Activated CD4-positive, alpha-beta T cell treated with anti-CD3 and anti-CD28 coated beads for 36 hours (primary cell): ENCODE measurements around the gene TMEM119. TPM values are rescaled to one million over a fixed set of nuclear protein-coding genes. Genes with fewer than 3 reads are reported as not detected.

Experiments used
- ATAC-seq: fragments of 200-7000 bp; cut with Tn5 transposase; one replicate; pipeline ENCODE4 v1.10.0; 2021; ENCODE audit warnings: mild to moderate bottlenecking, moderate library complexity
- CTCF ChIA-PET: fragments of 350-600 bp; sonication (Branson Sonifier 250); formaldehyde crosslinking; loops from one replicate; lab custom pipeline; 2021; ENCODE audit warnings: antibody characterized with exemption; lab: Charles Lee
- POLR2A ChIA-PET: fragments of 350-600 bp; sonication (Branson Sonifier 250); formaldehyde crosslinking; loops from one replicate; lab custom pipeline; 2021; ENCODE audit warnings: antibody characterized with exemption, inconsistent platforms; lab: Charles Lee
- DNase-seq: peaks from one replicate; pipeline ENCODE4 v3.0.0-alpha.2; 2020
- H3K27ac Mint-ChIP-seq: one replicate; pipeline ENCODE4 v1.8.0; 2021; ENCODE audit warnings: mixed read lengths
- H3K27me3 Mint-ChIP-seq: one replicate; pipeline ENCODE4 v1.8.0; 2021; ENCODE audit warnings: mixed read lengths
- H3K36me3 Mint-ChIP-seq: one replicate; pipeline ENCODE4 v1.8.0; 2021; ENCODE audit warnings: low read depth, mixed read lengths
- H3K4me1 Mint-ChIP-seq: one replicate; pipeline ENCODE4 v1.8.0; 2021; ENCODE audit warnings: mixed read lengths
- H3K4me3 Mint-ChIP-seq: one replicate; pipeline ENCODE4 v1.8.0; 2021; ENCODE audit warnings: mild to moderate bottlenecking, moderate library complexity, mixed read lengths
- H3K9me3 Mint-ChIP-seq: one replicate; pipeline ENCODE4 v1.8.0; 2021; ENCODE audit warnings: low read depth, mixed read lengths
- intact Hi-C, 2 experiments: fragments of 100-400 bp; cut with DNase I in 1 of 2; cut with micrococcal nuclease in 1 of 2; formaldehyde crosslinking; loops; one replicate each; pipeline versions ENCODE4 v1.14.2 to v1.15.1; 2022 to 2024; cut with DNase I, micrococcal nuclease
- total RNA-seq, 2 experiments: library from RNA; stranded (reverse); gene quantifications; one replicate each; pipeline ENCODE4 v1.2.3, GENCODE V29; 2021

Gene TMEM119
- total RNA-seq, 2 experiments from 2014 or later = 0.21 to 0.28 TPM

DNA sequence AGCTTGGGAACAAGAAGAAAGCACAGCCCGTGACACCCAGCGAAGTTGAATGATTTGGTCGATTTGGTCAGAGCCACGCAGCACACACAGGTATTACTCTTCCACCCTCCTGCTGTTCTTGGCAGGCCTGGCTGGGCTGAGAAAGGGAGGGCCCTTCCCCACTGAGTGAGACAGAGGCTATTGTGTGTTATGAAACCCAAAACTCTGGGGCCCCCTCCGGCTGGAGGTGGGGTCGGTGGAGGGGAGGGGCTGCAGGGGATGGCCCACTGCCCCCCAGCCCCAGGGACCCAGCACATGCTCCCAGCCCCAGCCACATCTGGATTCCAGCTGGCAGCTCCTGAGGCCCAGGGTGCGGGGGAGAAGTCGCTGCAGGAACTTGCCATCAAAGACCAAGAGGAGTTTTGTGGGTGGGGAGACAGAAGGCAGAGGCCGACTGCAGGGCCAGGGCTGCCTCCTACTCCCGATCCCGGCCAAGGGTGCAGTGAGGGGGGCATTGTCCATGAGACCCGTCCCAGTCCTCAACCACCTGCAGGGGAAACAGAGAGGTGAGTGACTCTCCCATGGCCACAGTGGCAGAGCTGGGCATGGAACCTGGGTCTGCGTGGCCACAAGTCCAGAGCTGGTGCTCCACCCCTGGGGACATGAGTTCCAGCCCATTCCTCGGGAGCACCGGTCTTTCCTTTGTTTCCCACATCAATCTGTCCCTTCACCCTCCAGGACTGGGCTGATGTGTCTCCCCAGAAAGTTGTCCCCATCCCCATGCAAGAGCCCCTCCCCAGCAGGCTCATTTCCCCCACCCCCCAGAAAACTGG is 8.7 kb downstream of the TMEM119 start:
- no peaks in the 10 kb centered on the region for H3K4me1 Mint-ChIP-seq
- H3K27ac Mint-ChIP-seq = no peak overlapping the region
- no peaks in the 10 kb centered on the region for H3K27me3 Mint-ChIP-seq
- DNase-seq (no peak), ATAC-seq (no peak)
- no peaks in the 10 kb centered on the region for H3K36me3 Mint-ChIP-seq
- H3K4me3 Mint-ChIP-seq = no peak overlapping the region
- ChIA-PET CTCF (interaction anchor here (0.5 kb wide), 1 partner anchor 510 kb away, joined by 3 read pairs; no protein-coding TSS in a partner anchor), POLR2A (no interaction called here)
- intact Hi-C loops = no loop called here
- H3K9me3 Mint-ChIP-seq = no peaks in the 10 kb centered on the region

GRCh38 chr12:108587826-108588225 is 10.1 kb downstream of the TMEM119 start:
- Mint-ChIP-seq H3K9me3 (no peaks in the 10 kb centered on the region), H3K36me3 (no peaks in the 10 kb centered on the region), H3K4me3 (no peak overlapping the region), H3K27me3 (no peaks in the 10 kb centered on the region), H3K27ac (no peak overlapping the region), H3K4me1 (no peaks in the 10 kb centered on the region)
- no peak for ATAC-seq
- intact Hi-C loops = no loop called here
- CTCF ChIA-PET = no interaction called here
- POLR2A ChIA-PET = no interaction called here
- no peak for DNase-seq

DNA sequence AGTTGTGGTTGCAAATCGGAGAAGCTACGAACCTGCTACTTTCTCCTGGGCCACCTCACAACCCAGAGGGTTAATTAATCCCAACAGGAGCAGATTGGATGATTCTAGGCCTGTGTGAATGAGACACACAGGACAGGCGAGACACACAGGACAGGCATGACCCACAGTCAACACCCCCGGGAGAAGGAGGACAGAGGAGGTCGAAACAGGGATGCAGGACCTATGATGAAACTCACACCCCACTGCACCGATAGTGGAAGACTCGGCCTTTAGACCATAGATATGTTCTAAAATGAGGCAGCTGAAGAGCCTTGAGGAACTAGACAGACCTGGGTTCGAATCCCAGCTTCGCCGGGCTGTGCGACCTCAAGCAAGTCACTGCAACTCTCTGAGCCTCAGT is 11.6 kb downstream of the TMEM119 start:
- no peaks in the 10 kb centered on the region for H3K9me3 Mint-ChIP-seq
- no peak overlapping the region for H3K4me3 Mint-ChIP-seq
- intact Hi-C loops = no loop called here
- DNase-seq (no peak), ATAC-seq (no peak)
- no peaks in the 10 kb centered on the region for H3K4me1 Mint-ChIP-seq
- ChIA-PET CTCF (no interaction called here), POLR2A (no interaction called here)
- H3K27me3 Mint-ChIP-seq = no peaks in the 10 kb centered on the region
- no peaks in the 10 kb centered on the region for H3K36me3 Mint-ChIP-seq
- H3K27ac Mint-ChIP-seq = no peak overlapping the region

GRCh38 chr12:108585864-108586263 is 12.0 kb downstream of the TMEM119 start:
- DNase-seq (no peak), ATAC-seq (no peak)
- Mint-ChIP-seq H3K27ac (no peak overlapping the region), H3K27me3 (no peaks in the 10 kb centered on the region), H3K9me3 (no peaks in the 10 kb centered on the region), H3K36me3 (no peaks in the 10 kb centered on the region), H3K4me1 (no peaks in the 10 kb centered on the region), H3K4me3 (no peak overlapping the region)
- ChIA-PET CTCF (interaction anchor here (0.9 kb wide), 1 partner anchor 74 kb away, joined by 3 read pairs; no protein-coding TSS in a partner anchor), POLR2A (no interaction called here)
- intact Hi-C loops = no loop called here

GRCh38 chr12:108584456-108585065 is 13.3 kb downstream of the TMEM119 start:
- Mint-ChIP-seq H3K4me1 (no peaks in the 10 kb centered on the region), H3K9me3 (no peaks in the 10 kb centered on the region), H3K36me3 (no peaks in the 10 kb centered on the region), H3K4me3 (no peak overlapping the region), H3K27me3 (no peaks in the 10 kb centered on the region), H3K27ac (no peak overlapping the region)
- intact Hi-C loops = no loop called here
- ATAC-seq (no peak), DNase-seq (no peak)
- ChIA-PET CTCF (interaction anchor here (1.2 kb wide), 1 partner anchor 80 kb away, joined by 4 read pairs; no protein-coding TSS in a partner anchor), POLR2A (no interaction called here)

DNA sequence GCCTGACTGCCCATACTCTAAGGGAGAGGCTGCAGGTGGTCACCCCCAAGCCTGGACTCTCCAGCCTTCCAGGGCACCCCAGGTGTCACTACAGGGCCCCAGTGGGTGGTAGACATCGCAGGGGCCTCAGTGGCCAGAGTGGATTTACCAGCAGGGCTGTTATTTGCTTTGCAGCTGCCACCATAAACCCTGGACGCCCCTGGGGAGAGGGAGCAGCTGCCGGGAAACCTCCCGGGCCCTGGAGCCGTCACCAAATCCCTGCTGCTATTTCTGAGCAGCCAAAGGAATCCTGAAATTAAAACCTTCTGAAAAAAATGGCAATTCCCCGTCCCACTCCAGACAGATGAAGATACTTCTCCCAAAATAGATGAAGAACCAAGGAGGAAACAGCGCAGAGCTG is 13.9 kb downstream of the TMEM119 start:
- Mint-ChIP-seq H3K27me3 (no peaks in the 10 kb centered on the region), H3K36me3 (no peaks in the 10 kb centered on the region), H3K4me1 (no peaks in the 10 kb centered on the region), H3K4me3 (no peak overlapping the region), H3K9me3 (no peaks in the 10 kb centered on the region), H3K27ac (no peak overlapping the region)
- ChIA-PET POLR2A (no interaction called here), CTCF (interaction anchor here (1.2 kb wide), 1 partner anchor 80 kb away, joined by 4 read pairs; no protein-coding TSS in a partner anchor)
- no peak for DNase-seq
- no peak for ATAC-seq
- intact Hi-C loops = no loop called here

GRCh38 chr12:108582978-108583770 is 14.7 kb downstream of the TMEM119 start:
- CTCF ChIA-PET = interaction anchor here (0.6 to 1.2 kb wide), 4 partner anchors 81 to 398 kb away, joined by 4 to 7 read pairs (median 4); no protein-coding TSS in a partner anchor
- DNase-seq (no peak), ATAC-seq (no peak)
- H3K27ac Mint-ChIP-seq = no peak overlapping the region
- no peaks in the 10 kb centered on the region for H3K27me3 Mint-ChIP-seq
- no peak overlapping the region for H3K4me3 Mint-ChIP-seq
- H3K4me1 Mint-ChIP-seq = no peaks in the 10 kb centered on the region
- intact Hi-C loops = no loop called here
- no peaks in the 10 kb centered on the region for H3K9me3 Mint-ChIP-seq
- POLR2A ChIA-PET = no interaction called here
- H3K36me3 Mint-ChIP-seq = no peaks in the 10 kb centered on the region

DNA sequence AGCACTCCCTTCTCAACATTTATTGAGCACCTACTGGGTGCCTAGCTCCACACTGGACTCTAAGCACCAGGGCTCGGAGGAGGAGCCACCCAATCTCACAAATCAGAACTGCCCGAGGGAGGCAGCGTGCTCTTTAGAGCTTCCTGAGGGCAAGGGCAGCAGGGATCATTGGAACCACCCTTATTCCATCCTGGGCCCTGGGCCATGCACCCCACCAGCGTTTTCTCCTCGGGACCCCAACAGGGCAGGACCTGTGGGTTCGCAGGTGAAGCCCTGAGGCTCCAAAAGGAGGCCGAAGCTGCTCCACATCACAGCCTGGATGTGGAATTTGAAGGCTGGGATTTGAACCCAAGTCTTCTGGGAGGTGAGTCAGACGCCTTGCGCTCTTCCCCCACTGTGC is 15.4 kb downstream of the TMEM119 start:
- Mint-ChIP-seq H3K4me1 (no peaks in the 10 kb centered on the region), H3K27me3 (no peaks in the 10 kb centered on the region), H3K9me3 (no peaks in the 10 kb centered on the region), H3K4me3 (no peak overlapping the region), H3K36me3 (no peaks in the 10 kb centered on the region), H3K27ac (no peak overlapping the region)
- ChIA-PET CTCF (interaction anchor here (0.6 to 1.1 kb wide), 4 partner anchors 86 to 399 kb away, joined by 3 to 7 read pairs (median 4); no protein-coding TSS in a partner anchor), POLR2A (no interaction called here)
- ATAC-seq (no peak), DNase-seq (no peak)
- intact Hi-C loops = no loop called here

GRCh38 chr12:108581311-108582227 is 16.3 kb downstream of the TMEM119 start:
- H3K9me3 Mint-ChIP-seq = no peaks in the 10 kb centered on the region
- H3K27ac Mint-ChIP-seq = no peak overlapping the region
- DNase-seq (no peak), ATAC-seq (no peak)
- no peaks in the 10 kb centered on the region for H3K36me3 Mint-ChIP-seq
- no peaks in the 10 kb centered on the region for H3K4me1 Mint-ChIP-seq
- no peaks in the 10 kb centered on the region for H3K27me3 Mint-ChIP-seq
- CTCF ChIA-PET = interaction anchor here (0.6 kb wide), 1 partner anchor 87 kb away, joined by 3 read pairs; no protein-coding TSS in a partner anchor
- intact Hi-C loops = no loop called here
- POLR2A ChIA-PET = no interaction called here
- no peak overlapping the region for H3K4me3 Mint-ChIP-seq

DNA sequence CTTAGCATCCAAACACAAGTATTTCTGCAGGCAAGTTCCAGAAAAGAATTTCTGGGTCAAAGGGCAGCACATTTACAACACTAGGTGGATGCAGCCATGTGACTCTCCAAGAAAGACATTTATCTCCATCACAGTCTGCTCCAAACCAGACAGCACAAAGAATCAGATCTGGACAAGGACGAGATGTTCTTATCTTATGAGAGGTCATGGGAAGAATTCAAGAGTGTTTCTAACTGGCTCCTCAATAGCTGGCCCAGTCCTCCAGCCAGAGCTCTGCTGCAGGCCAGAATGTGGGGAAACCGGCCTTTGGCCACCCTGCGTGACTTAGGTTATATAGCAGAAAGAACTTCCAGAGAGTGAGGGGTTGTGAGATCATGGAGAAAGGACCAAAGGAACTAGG is 17.4 kb downstream of the TMEM119 start:
- H3K4me1 Mint-ChIP-seq = peaks cover 8% of the 10 kb centered on the region
- no peak overlapping the region for H3K27ac Mint-ChIP-seq
- CTCF ChIA-PET = no interaction called here
- H3K27me3 Mint-ChIP-seq = no peaks in the 10 kb centered on the region
- intact Hi-C loops = no loop called here
- POLR2A ChIA-PET = no interaction called here
- ATAC-seq (no peak), DNase-seq (no peak)
- H3K36me3 Mint-ChIP-seq = no peaks in the 10 kb centered on the region
- H3K4me3 Mint-ChIP-seq = no peak overlapping the region
- no peaks in the 10 kb centered on the region for H3K9me3 Mint-ChIP-seq
